Subcutaneous abdominal adipose tissue (tissue), 5 donors: ENCODE data around the gene RESP18.

Source experiments
- H3K27ac ChIP-seq: one replicate; pipeline ENCODE4 v1.7.0; 2013; ENCODE audit warnings: low read depth, mild to moderate bottlenecking, inconsistent platforms, low read length, moderate library complexity
- H3K27me3 ChIP-seq, 5 donors: one replicate each; pipeline ENCODE4 v1.7.0; 2013; ENCODE audit warnings: low read length in 5 of 5, inconsistent platforms in 1 of 5; ENCODE audit not compliant: control insufficient read depth in 5 of 5, insufficient read depth in 4 of 5
- H3K36me3 ChIP-seq, 5 donors: one replicate each; pipeline ENCODE4 v1.7.0; 2013; ENCODE audit warnings: low read length in 5 of 5; ENCODE audit not compliant: control insufficient read depth in 5 of 5, insufficient read depth in 5 of 5
- H3K4me1 ChIP-seq, 5 donors: one replicate each; pipeline ENCODE4 v1.7.0; 2013; ENCODE audit warnings: low read length in 5 of 5, mild to moderate bottlenecking in 3 of 5, moderate library complexity in 1 of 5; ENCODE audit not compliant: control insufficient read depth in 5 of 5, insufficient read depth in 5 of 5
- H3K4me3 ChIP-seq, 5 donors: one replicate each; pipeline ENCODE4 v1.7.0; 2013; ENCODE audit warnings: low read length in 5 of 5, low read depth in 1 of 5
- H3K9ac ChIP-seq, 5 donors: one replicate each; pipeline ENCODE4 v1.7.0; 2013; ENCODE audit warnings: low read length in 5 of 5, mild to moderate bottlenecking in 4 of 5, moderate library complexity in 3 of 5
- H3K9me3 ChIP-seq, 5 donors: one replicate each; pipeline ENCODE4 v1.7.0; 2013; ENCODE audit warnings: low read length in 5 of 5; ENCODE audit not compliant: control insufficient read depth in 5 of 5
- donor health status: healthy.
- donor health status: healthy.
- donor health status: healthy.
- donor health status: healthy.
- donor health status: healthy.

Gene RESP18

GRCh38 chr2:219356834-219357233, 24.3 kb upstream of the RESP18 start:
- no peak overlapping the region for H3K27ac ChIP-seq
- H3K27me3 ChIP-seq = peaks cover 0 to 37% (median 23%) of the 10 kb centered on the region in 5 donors
- H3K4me3 ChIP-seq = no peak overlapping the region
- H3K36me3 ChIP-seq = peaks cover 0 to 5% (median 0%) of the 10 kb centered on the region in 5 donors
- no peaks in the 10 kb centered on the region for H3K9me3 ChIP-seq
- H3K9ac ChIP-seq = no peak overlapping the region
- peaks cover 0 to 17% (median 10%) of the 10 kb centered on the region in 5 donors for H3K4me1 ChIP-seq

- Histone ChIP-seq H3K27me3 (peaks cover 0 to 45% (median 28%) of the 10 kb centered on the region in 5 donors), H3K9ac (no peak overlapping the region), H3K36me3 (no peaks in the 10 kb centered on the region), H3K4me3 (no peak overlapping the region), H3K9me3 (no peaks in the 10 kb centered on the region), H3K27ac (no peak overlapping the region), H3K4me1 (peaks cover 0 to 17% (median 10%) of the 10 kb centered on the region in 5 donors)
Observed at GRCh38 chr2:219354582-219354981, 22.0 kb upstream of the RESP18 start.

GRCh38 chr2:219353129-219353528, 20.6 kb upstream of the RESP18 start:
- H3K9ac ChIP-seq = no peak overlapping the region
- no peaks in the 10 kb centered on the region for H3K36me3 ChIP-seq
- H3K27ac ChIP-seq = no peak overlapping the region
- H3K27me3 ChIP-seq = peaks cover 0 to 35% (median 18%) of the 10 kb centered on the region in 5 donors
- H3K9me3 ChIP-seq = no peaks in the 10 kb centered on the region
- H3K4me1 ChIP-seq = peaks cover 0 to 5% (median 3%) of the 10 kb centered on the region in 5 donors
- no peak overlapping the region for H3K4me3 ChIP-seq

- peaks cover 0 to 34% (median 13%) of the 10 kb centered on the region in 5 donors for H3K27me3 ChIP-seq
- H3K9me3 ChIP-seq = no peaks in the 10 kb centered on the region
- no peaks in the 10 kb centered on the region for H3K4me1 ChIP-seq
- no peak overlapping the region for H3K4me3 ChIP-seq
- no peaks in the 10 kb centered on the region for H3K36me3 ChIP-seq
- H3K9ac ChIP-seq = no peak overlapping the region
- H3K27ac ChIP-seq = no peak overlapping the region
Observed at GRCh38 chr2:219352448-219353023, 20.0 kb upstream of the RESP18 start.

GRCh38 chr2:219350710-219351221, 18.2 kb upstream of the RESP18 start:
- H3K27me3 ChIP-seq = peaks cover 0 to 30% (median 13%) of the 10 kb centered on the region in 5 donors
- H3K36me3 ChIP-seq = no peaks in the 10 kb centered on the region
- H3K4me3 ChIP-seq = no peak overlapping the region
- no peaks in the 10 kb centered on the region for H3K9me3 ChIP-seq
- no peak overlapping the region for H3K27ac ChIP-seq
- H3K4me1 ChIP-seq = no peaks in the 10 kb centered on the region
- no peak overlapping the region for H3K9ac ChIP-seq

- no peaks in the 10 kb centered on the region for H3K4me1 ChIP-seq
Observed at GRCh38 chr2:219350215-219350614, 17.7 kb upstream of the RESP18 start.

GRCh38 chr2:219344751-219345430, 12.3 kb upstream of the RESP18 start:
- Histone ChIP-seq H3K4me1 (no peaks in the 10 kb centered on the region), H3K27me3 (peaks cover 0 to 7% (median 3%) of the 10 kb centered on the region in 5 donors), H3K9me3 (no peaks in the 10 kb centered on the region), H3K36me3 (no peaks in the 10 kb centered on the region), H3K9ac (no peak overlapping the region), H3K4me3 (no peak overlapping the region), H3K27ac (no peak overlapping the region)

More at GRCh38 chr2:219350215-219350614, 17.7 kb upstream of the RESP18 start:
- Histone ChIP-seq H3K4me3 (no peak overlapping the region), H3K9me3 (no peaks in the 10 kb centered on the region), H3K9ac (no peak overlapping the region), H3K27me3 (peaks cover 0 to 25% (median 13%) of the 10 kb centered on the region in 5 donors), H3K27ac (no peak overlapping the region), H3K36me3 (no peaks in the 10 kb centered on the region)

- Histone ChIP-seq H3K27ac (no peak overlapping the region), H3K9ac (no peak overlapping the region), H3K36me3 (no peaks in the 10 kb centered on the region), H3K9me3 (peaks cover 0 to 4% (median 2%) of the 10 kb centered on the region in 5 donors), H3K4me3 (no peak overlapping the region), H3K27me3 (peaks cover 11 to 28% (median 18%) of the 10 kb centered on the region in 5 donors), H3K4me1 (peaks cover 0 to 5% (median 0%) of the 10 kb centered on the region in 5 donors)
Observed at GRCh38 chr2:219335373-219335786, 2.8 kb upstream of the RESP18 start.

GRCh38 chr2:219334076-219334475, 1.5 kb upstream of the RESP18 start:
- H3K27me3 ChIP-seq = peaks cover 11 to 32% (median 25%) of the 10 kb centered on the region in 5 donors
- peaks cover 0 to 4% (median 2%) of the 10 kb centered on the region in 5 donors for H3K9me3 ChIP-seq
- no peak overlapping the region for H3K27ac ChIP-seq
- peaks cover 0 to 5% (median 0%) of the 10 kb centered on the region in 5 donors for H3K4me1 ChIP-seq
- no peak overlapping the region for H3K4me3 ChIP-seq
- no peaks in the 10 kb centered on the region for H3K36me3 ChIP-seq
- H3K9ac ChIP-seq = no peak overlapping the region

GRCh38 chr2:219331560-219332213, 857 bp downstream of the RESP18 start:
- peaks cover 14 to 35% (median 30%) of the 10 kb centered on the region in 5 donors for H3K27me3 ChIP-seq
- H3K4me3 ChIP-seq = no peak overlapping the region
- H3K9ac ChIP-seq = no peak overlapping the region
- no peaks in the 10 kb centered on the region for H3K36me3 ChIP-seq
- H3K9me3 ChIP-seq = peaks cover 0 to 4% (median 2%) of the 10 kb centered on the region in 5 donors
- peaks cover 0 to 5% (median 0%) of the 10 kb centered on the region in 5 donors for H3K4me1 ChIP-seq
- H3K27ac ChIP-seq = no peak overlapping the region
